ENCODE data around the gene IGSF9B. TPM values are rescaled to one million over a fixed set of nuclear protein-coding genes. Genes with fewer than 3 reads are reported as not detected.

The IGSF9B gene
- total RNA-seq, 2 experiments from 2014 or later, result 0.95 to 2.8 TPM

DNA sequence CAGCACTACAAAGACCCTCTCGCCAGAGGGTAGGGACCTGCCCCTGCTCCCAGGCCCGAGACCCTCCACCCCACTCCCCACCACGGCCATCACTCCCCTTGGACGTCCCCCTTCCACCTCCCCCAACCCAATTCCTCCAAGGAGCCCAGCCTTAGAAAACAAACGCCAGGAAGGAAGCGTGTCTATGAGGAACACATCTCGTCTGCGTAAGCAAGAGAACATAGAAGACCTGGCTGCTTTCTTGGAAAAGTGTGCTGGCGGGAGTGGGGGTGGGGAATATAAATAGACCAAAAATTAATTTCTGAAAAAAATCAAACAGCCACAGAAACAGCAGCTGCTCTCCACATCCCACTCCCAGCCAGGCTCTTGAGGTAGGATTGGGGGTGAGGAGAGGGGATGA is 23.9 kb upstream of the IGSF9B start:
- Histone ChIP-seq H3K4me2 (ENCODE audit: low read length) (no peak overlapping the region), H3K27ac (ENCODE audit: low read depth, low read length, poor library complexity, severe bottlenecking) (no peak overlapping the region), H3K4me1 (ENCODE audit: insufficient read depth, low read length, poor library complexity, severe bottlenecking) (no peaks in the 10 kb centered on the region), H2AFZ (ENCODE audit: low read length) (no peak overlapping the region), H3K79me2 (ENCODE audit: insufficient read depth, low read depth, low read length) (no peaks in the 10 kb centered on the region), H3K4me3 (ENCODE audit: low read depth, low read length, poor library complexity, severe bottlenecking) (no peak overlapping the region), H3K9me2 (ENCODE audit: insufficient read depth, low read length) (no peaks in the 10 kb centered on the region), H3K36me3 (ENCODE audit: insufficient read depth, low read length) (no peaks in the 10 kb centered on the region), H3K9me3 (ENCODE audit: low read length) (no peaks in the 10 kb centered on the region), H4K20me1 (ENCODE audit: insufficient read depth, low read length) (no peaks in the 10 kb centered on the region)
- TF ChIP-seq, protein P1, sequence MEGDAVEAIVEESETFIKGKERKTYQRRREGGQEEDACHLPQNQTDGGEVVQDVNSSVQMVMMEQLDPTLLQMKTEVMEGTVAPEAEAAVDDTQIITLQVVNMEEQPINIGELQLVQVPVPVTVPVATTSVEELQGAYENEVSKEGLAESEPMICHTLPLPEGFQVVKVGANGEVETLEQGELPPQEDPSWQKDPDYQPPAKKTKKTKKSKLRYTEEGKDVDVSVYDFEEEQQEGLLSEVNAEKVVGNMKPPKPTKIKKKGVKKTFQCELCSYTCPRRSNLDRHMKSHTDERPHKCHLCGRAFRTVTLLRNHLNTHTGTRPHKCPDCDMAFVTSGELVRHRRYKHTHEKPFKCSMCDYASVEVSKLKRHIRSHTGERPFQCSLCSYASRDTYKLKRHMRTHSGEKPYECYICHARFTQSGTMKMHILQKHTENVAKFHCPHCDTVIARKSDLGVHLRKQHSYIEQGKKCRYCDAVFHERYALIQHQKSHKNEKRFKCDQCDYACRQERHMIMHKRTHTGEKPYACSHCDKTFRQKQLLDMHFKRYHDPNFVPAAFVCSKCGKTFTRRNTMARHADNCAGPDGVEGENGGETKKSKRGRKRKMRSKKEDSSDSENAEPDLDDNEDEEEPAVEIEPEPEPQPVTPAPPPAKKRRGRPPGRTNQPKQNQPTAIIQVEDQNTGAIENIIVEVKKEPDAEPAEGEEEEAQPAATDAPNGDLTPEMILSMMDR (conservative IDR thresholded peaks at IDR 0.05; ENCODE audit: low read length), result no peak
- no peak for TF ChIP-seq EZH2phosphoT487 (IDR thresholded peaks at IDR 0.05; ENCODE audit: borderline replicate concordance, low read depth, low read length)
- intact Hi-C loops (cut with micrococcal nuclease; ENCODE audit: unreplicated experiment), result no loop called here
- BruUV-seq (replicated peaks), result no TSS peak
- ChIA-PET CTCF (ENCODE audit: unreplicated experiment) (no interaction called here), POLR2A (no interaction called here)
- DNase-seq (ENCODE audit: low spot score), result no peak

DNA sequence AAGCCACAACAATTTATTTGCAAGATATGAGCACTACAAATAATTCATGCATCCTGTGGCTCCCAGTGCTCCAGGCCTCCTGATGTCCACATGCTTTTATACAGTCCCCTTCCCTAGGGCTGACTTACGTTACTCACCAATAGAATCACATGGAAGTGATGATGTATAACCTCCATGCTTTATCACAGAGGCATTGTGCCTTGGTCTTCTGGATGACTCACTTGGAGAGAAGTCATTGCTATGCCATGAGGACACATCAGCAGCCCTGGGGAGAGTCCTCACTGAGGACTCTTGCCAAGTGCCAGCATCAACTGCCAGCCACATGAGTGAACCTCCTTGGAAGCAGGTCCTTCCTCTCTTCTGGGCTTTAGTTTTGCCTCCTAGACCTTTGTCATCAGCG is 22.0 kb upstream of the IGSF9B start:
- POLR2A ChIA-PET, result no interaction called here
- Histone ChIP-seq H3K4me2 (ENCODE audit: low read length) (no peak overlapping the region), H3K79me2 (ENCODE audit: insufficient read depth, low read depth, low read length) (no peaks in the 10 kb centered on the region), H3K9me2 (ENCODE audit: insufficient read depth, low read length) (no peaks in the 10 kb centered on the region), H3K4me1 (ENCODE audit: insufficient read depth, low read length, poor library complexity, severe bottlenecking) (no peaks in the 10 kb centered on the region), H3K4me3 (ENCODE audit: low read depth, low read length, poor library complexity, severe bottlenecking) (no peak overlapping the region), H2AFZ (ENCODE audit: low read length) (no peak overlapping the region), H3K36me3 (ENCODE audit: insufficient read depth, low read length) (no peaks in the 10 kb centered on the region), H4K20me1 (ENCODE audit: insufficient read depth, low read length) (no peaks in the 10 kb centered on the region), H3K27ac (ENCODE audit: low read depth, low read length, poor library complexity, severe bottlenecking) (no peak overlapping the region), H3K9me3 (ENCODE audit: low read length) (no peaks in the 10 kb centered on the region)
- CTCF ChIA-PET (ENCODE audit: unreplicated experiment), result no interaction called here
- no peak for DNase-seq (ENCODE audit: low spot score)
- BruUV-seq (replicated peaks), result no TSS peak
- intact Hi-C loops (cut with micrococcal nuclease; ENCODE audit: unreplicated experiment), result no loop called here
- no peak for TF ChIP-seq EZH2phosphoT487 (IDR thresholded peaks at IDR 0.05; ENCODE audit: borderline replicate concordance, low read depth, low read length)
- TF ChIP-seq, protein P1 (conservative IDR thresholded peaks at IDR 0.05; ENCODE audit: low read length), result no peak

DNA sequence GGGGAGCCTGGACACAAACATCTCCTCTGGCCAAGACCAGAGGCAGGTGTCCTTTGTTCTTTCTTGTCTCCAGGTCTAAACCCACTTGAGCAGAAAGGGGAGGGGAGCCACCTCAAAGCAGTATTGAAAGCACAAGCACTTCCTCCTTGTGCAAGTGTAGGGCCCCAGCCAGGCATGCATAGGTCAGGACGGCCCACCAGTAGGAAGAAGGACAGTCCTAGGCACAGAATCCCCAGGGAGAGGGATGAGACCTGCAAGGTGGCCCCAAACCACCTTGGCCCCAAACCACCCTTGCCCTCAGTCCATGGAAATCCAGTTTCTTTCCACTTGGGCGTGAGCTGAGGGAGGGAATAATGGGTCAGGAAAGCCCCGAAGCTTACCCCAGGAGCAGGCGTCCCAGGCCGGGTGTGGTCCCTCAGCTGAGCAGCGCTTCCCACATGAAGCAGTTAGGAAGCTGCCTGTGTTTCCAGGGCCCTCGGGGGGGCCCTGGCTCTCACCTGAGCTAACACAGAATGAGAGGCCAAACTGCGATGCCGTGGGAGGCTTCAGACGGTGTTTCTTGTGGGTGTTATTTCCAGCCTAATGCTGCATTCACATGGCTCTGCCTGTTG is 20.4 kb upstream of the IGSF9B start:
- Histone ChIP-seq H3K9me3 (ENCODE audit: low read length) (no peaks in the 10 kb centered on the region), H3K27ac (ENCODE audit: low read depth, low read length, poor library complexity, severe bottlenecking) (no peak overlapping the region), H3K4me3 (ENCODE audit: low read depth, low read length, poor library complexity, severe bottlenecking) (no peak overlapping the region), H3K9me2 (ENCODE audit: insufficient read depth, low read length) (no peaks in the 10 kb centered on the region), H3K4me1 (ENCODE audit: insufficient read depth, low read length, poor library complexity, severe bottlenecking) (no peaks in the 10 kb centered on the region), H3K79me2 (ENCODE audit: insufficient read depth, low read depth, low read length) (no peaks in the 10 kb centered on the region), H3K4me2 (ENCODE audit: low read length) (no peak overlapping the region), H4K20me1 (ENCODE audit: insufficient read depth, low read length) (no peaks in the 10 kb centered on the region), H2AFZ (ENCODE audit: low read length) (no peak overlapping the region), H3K36me3 (ENCODE audit: insufficient read depth, low read length) (no peaks in the 10 kb centered on the region)
- DNase-seq (ENCODE audit: low spot score), result no peak
- intact Hi-C loops (cut with micrococcal nuclease; ENCODE audit: unreplicated experiment), result no loop called here
- no TSS peak for BruUV-seq (replicated peaks)
- TF ChIP-seq, protein P1 (conservative IDR thresholded peaks at IDR 0.05; ENCODE audit: low read length), result no peak
- no peak for TF ChIP-seq EZH2phosphoT487 (IDR thresholded peaks at IDR 0.05; ENCODE audit: borderline replicate concordance, low read depth, low read length)
- CTCF ChIA-PET (ENCODE audit: unreplicated experiment), result no interaction called here
- POLR2A ChIA-PET, result no interaction called here
